Stimulated activated CD8-positive, alpha-beta memory T cell treated with anti-CD3 and anti-CD28 coated beads, Interleukin-7, amount 100 ng/mL, for 4 hours (primary cell): Measurements from ENCODE around the gene FNBP1.
"Not testable (repeated sequence)": the region's sequence is repeated elsewhere in the genome, so short reads cannot be mapped to it uniquely, and the experiment has no call there.

Experiments
- DNase-seq, 2 donors: peaks; one replicate each; pipeline ENCODE4 v3.0.0-alpha.2; 2020; ENCODE audit warnings: low read depth in 2 of 2

Gene FNBP1

GRCh38 chr9:129953736-129954135 is 89.3 kb downstream of the FNBP1 start:
- DNase-seq: no peak

GRCh38 chr9:129952337-129952736 is 90.7 kb downstream of the FNBP1 start:
- no peak for DNase-seq

- no peak for DNase-seq
Measured at GRCh38 chr9:129949821-129950220, 93.2 kb downstream of the FNBP1 start.

GRCh38 chr9:129948626-129949025 is 94.4 kb downstream of the FNBP1 start:
- not testable (repeated sequence) for DNase-seq

- DNase-seq: no peak
Measured at GRCh38 chr9:129946246-129946995, 96.6 kb downstream of the FNBP1 start.

- DNase-seq: no peak
Measured at GRCh38 chr9:129945314-129945713, 97.7 kb downstream of the FNBP1 start.

GRCh38 chr9:129944506-129945116 is 98.4 kb downstream of the FNBP1 start:
- peak; percentile 41 to 43 for DNase-seq

- DNase-seq: no peak
Measured at GRCh38 chr9:129939431-129939830, 103.6 kb downstream of the FNBP1 start.

- DNase-seq: no peak
Measured at GRCh38 chr9:129938291-129938979, 104.6 kb downstream of the FNBP1 start.

GRCh38 chr9:129937879-129938278 is 105.1 kb downstream of the FNBP1 start:
- DNase-seq: not testable (repeated sequence)

- no peak for DNase-seq
Measured at GRCh38 chr9:129936222-129936621, 106.8 kb downstream of the FNBP1 start.

GRCh38 chr9:129934780-129935179 is 108.2 kb downstream of the FNBP1 start:
- DNase-seq: no peak

GRCh38 chr9:129934041-129934591 is 108.9 kb downstream of the FNBP1 start:
- DNase-seq: no peak

- DNase-seq: no peak
Measured at GRCh38 chr9:129933185-129934040, 109.6 kb downstream of the FNBP1 start.

GRCh38 chr9:129932303-129933151 is 110.5 kb downstream of the FNBP1 start:
- no peak for DNase-seq

GRCh38 chr9:129930743-129931142 is 112.2 kb downstream of the FNBP1 start:
- no peak for DNase-seq

GRCh38 chr9:129929496-129930125 is 113.4 kb downstream of the FNBP1 start:
- DNase-seq: no peak

GRCh38 chr9:129923589-129923988 is 119.4 kb downstream of the FNBP1 start:
- DNase-seq: no peak

- no peak for DNase-seq
Measured at GRCh38 chr9:129921905-129922304, 121.1 kb downstream of the FNBP1 start.

GRCh38 chr9:129919841-129920240 is 123.1 kb downstream of the FNBP1 start:
- DNase-seq: no peak
